ENCODE measurements around the gene SLC13A3.

The SLC13A3 gene

DNA sequence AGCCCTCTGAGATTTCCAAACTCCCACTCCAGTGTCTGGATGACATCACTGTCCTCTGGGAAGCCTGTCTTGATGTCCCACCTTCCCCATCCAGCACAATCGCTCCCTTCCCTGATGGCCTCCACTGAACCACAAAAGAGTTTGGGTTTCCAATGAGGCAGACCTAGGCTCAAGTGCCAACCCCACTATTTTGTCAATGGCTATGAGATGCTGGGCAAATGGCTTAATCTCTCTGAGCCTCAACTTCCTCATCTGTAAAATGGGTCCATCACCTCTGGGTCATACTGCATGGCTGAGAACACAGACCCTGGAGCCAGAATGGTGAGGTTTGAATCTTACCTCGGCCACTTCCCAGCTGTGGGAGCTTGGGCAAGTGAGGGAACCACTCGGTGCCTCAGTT is 11.7 kb downstream of the SLC13A3 start:
- no peak for TF ChIP-seq TCF12 (IDR thresholded peaks at IDR 0.05; ENCODE audit: low read depth)
- no peak for TF ChIP-seq RAD21 (IDR thresholded peaks at IDR 0.05; ENCODE audit: low read depth)
- no peak for TF ChIP-seq EP300 (IDR thresholded peaks at IDR 0.05; ENCODE audit: borderline replicate concordance)
- no peak for TF ChIP-seq CEBPB (IDR thresholded peaks at IDR 0.05)
- TF ChIP-seq YY1 (IDR thresholded peaks at IDR 0.05; ENCODE audit: low read depth): no peak
- TF ChIP-seq ZBTB7A (IDR thresholded peaks at IDR 0.05; ENCODE audit: low read depth): no peak
- no peak for TF ChIP-seq NFIC (IDR thresholded peaks at IDR 0.05)
- no peak for TF ChIP-seq FOXM1 (IDR thresholded peaks at IDR 0.05; ENCODE audit: borderline replicate concordance, low read depth)
- TF ChIP-seq, protein P1, sequence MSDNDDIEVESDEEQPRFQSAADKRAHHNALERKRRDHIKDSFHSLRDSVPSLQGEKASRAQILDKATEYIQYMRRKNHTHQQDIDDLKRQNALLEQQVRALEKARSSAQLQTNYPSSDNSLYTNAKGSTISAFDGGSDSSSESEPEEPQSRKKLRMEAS (IDR thresholded peaks at IDR 0.05): no peak

DNA sequence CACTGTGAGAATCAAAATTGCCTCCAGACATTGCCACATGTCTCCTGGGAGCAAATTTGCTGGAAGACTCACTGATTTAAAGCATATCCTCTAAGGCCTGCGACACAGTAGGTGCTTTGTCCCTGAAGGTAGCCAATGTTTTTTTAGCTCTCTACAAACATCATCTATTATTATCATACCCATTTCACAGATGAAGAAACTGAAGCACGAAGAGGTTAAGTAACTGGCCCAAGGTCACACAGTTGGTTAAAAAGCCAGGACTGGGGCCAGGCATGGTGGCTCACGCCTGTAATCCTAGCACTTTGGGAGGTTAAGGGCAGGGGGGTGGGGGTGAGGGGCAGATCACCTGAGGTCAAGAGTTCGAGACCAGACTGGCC is 12.4 kb downstream of the SLC13A3 start:
- TF ChIP-seq, protein P2, sequence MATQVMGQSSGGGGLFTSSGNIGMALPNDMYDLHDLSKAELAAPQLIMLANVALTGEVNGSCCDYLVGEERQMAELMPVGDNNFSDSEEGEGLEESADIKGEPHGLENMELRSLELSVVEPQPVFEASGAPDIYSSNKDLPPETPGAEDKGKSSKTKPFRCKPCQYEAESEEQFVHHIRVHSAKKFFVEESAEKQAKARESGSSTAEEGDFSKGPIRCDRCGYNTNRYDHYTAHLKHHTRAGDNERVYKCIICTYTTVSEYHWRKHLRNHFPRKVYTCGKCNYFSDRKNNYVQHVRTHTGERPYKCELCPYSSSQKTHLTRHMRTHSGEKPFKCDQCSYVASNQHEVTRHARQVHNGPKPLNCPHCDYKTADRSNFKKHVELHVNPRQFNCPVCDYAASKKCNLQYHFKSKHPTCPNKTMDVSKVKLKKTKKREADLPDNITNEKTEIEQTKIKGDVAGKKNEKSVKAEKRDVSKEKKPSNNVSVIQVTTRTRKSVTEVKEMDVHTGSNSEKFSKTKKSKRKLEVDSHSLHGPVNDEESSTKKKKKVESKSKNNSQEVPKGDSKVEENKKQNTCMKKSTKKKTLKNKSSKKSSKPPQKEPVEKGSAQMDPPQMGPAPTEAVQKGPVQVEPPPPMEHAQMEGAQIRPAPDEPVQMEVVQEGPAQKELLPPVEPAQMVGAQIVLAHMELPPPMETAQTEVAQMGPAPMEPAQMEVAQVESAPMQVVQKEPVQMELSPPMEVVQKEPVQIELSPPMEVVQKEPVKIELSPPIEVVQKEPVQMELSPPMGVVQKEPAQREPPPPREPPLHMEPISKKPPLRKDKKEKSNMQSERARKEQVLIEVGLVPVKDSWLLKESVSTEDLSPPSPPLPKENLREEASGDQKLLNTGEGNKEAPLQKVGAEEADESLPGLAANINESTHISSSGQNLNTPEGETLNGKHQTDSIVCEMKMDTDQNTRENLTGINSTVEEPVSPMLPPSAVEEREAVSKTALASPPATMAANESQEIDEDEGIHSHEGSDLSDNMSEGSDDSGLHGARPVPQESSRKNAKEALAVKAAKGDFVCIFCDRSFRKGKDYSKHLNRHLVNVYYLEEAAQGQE (IDR thresholded peaks at IDR 0.05; ENCODE audit: low read depth): no peak

DNA sequence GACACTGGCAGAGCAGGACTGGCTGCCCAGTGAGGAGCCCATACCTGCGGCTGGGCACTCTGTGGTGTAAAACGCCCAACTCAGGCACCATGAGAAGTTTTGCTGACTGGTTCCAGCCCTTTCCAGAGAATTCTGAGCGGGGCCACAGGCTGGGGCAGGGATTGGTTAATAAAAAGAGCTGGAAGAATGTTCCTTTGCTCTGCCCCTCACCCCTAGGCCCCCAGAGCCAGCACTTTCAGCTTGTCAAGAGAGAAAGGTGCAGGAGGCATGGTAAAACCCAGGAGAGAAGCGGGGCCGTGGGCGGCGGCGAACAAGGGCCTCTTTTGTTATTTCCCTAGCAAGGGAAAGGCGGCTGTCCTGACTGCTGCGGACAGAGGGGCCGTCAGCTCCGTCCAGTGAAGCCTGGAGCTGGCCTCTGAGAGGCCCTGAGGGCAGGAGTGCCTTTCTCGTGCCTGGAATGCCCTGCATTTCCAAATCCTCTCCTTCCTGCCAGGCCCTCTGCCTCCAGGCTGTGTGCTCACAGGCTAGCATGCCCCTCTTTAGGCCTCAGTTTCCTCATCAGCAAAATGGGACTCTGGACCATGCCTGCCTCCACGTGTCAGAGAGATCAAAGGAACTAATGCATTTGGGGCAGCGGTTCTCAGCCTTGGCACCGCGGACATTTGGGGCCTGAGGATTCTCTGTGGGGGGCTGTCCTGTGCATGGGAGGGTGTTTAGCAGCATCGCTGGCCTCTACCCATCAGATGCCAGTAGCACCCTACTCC is 12.9 kb downstream of the SLC13A3 start:
- TF ChIP-seq EP300 (IDR thresholded peaks at IDR 0.05; ENCODE audit: borderline replicate concordance): no peak
- no peak for TF ChIP-seq YY1 (IDR thresholded peaks at IDR 0.05; ENCODE audit: low read depth)
- TF ChIP-seq, protein P2 (IDR thresholded peaks at IDR 0.05; ENCODE audit: low read depth): no peak
- no peak for TF ChIP-seq TCF12 (IDR thresholded peaks at IDR 0.05; ENCODE audit: low read depth)
- TF ChIP-seq EGR1 (IDR thresholded peaks at IDR 0.05): no peak
- no peak for TF ChIP-seq CEBPB (IDR thresholded peaks at IDR 0.05)
- no peak for TF ChIP-seq RAD21 (IDR thresholded peaks at IDR 0.05; ENCODE audit: low read depth)
- TF ChIP-seq, protein P1 (IDR thresholded peaks at IDR 0.05): no peak
- TF ChIP-seq, protein P3, sequence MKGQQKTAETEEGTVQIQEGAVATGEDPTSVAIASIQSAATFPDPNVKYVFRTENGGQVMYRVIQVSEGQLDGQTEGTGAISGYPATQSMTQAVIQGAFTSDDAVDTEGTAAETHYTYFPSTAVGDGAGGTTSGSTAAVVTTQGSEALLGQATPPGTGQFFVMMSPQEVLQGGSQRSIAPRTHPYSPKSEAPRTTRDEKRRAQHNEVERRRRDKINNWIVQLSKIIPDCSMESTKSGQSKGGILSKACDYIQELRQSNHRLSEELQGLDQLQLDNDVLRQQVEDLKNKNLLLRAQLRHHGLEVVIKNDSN (IDR thresholded peaks at IDR 0.05): no peak
- no peak for TF ChIP-seq CREB1 (IDR thresholded peaks at IDR 0.05; ENCODE audit: low read depth)
- TF ChIP-seq NFIC (IDR thresholded peaks at IDR 0.05): no peak
- no peak for TF ChIP-seq FOXM1 (IDR thresholded peaks at IDR 0.05; ENCODE audit: borderline replicate concordance, low read depth)
- TF ChIP-seq TEAD4 (IDR thresholded peaks at IDR 0.05): no peak

DNA sequence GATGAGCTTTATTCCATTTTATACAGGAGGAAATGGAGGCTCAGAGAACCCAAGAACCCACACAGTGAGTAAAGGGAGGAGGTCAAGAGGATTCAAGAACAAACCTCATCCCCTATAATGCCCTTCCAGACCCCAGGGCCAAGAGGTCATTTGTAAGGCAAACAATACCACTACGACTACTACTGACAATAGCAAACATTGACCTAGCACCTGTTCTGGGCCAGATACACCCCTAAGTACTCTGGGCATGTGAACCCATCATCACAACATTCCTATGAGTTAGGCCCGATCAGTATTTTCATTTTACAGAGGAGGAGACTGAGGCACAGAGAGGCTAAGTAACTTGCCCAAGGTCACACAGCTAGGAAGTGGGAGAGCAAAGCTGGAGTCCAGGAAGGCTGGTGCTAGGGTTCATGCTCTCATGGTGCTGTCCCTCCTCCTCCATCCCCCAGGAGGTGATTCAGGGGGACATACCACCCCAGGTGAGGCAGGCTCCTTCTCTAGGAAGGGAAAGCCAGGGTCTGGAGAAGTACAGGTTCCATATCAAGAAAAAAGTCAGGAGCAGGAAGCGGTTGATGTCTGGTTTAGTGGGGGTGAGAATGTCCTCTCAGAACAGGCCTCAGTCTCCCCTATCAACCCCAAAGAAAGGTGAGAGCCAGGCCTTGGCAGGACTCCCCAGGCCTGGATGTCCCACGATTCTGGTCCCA is 13.7 kb downstream of the SLC13A3 start:
- TF ChIP-seq, protein P1 (IDR thresholded peaks at IDR 0.05): no peak
- TF ChIP-seq NFIC (IDR thresholded peaks at IDR 0.05): no peak
- no peak for TF ChIP-seq YY1 (IDR thresholded peaks at IDR 0.05; ENCODE audit: low read depth)
- TF ChIP-seq TAF1 (IDR thresholded peaks at IDR 0.05; ENCODE audit: low read depth): no peak
- TF ChIP-seq EGR1 (IDR thresholded peaks at IDR 0.05): no peak
- TF ChIP-seq CREB1 (IDR thresholded peaks at IDR 0.05; ENCODE audit: low read depth): no peak
- TF ChIP-seq, protein P3 (IDR thresholded peaks at IDR 0.05): no peak

DNA sequence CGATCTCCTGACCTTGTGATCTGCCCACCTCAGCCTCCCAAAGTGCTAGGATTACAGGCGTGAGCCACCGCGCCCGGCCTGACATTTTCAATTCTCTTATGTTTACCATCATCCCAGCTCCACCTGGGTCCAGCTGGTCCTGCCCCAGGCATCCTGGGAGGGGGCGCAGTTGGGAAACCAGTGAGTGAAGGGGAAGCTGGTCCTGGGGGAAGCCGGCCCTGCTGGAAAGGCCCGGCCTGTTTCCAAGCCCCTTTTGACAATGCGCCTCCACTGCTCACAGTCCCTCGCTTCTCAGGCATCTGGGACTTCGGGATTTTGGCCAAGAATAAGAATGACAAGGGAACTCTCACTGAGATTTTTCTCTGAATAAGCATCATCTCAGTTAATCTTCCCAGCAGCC is 14.2 kb downstream of the SLC13A3 start:
- TF ChIP-seq FOXM1 (IDR thresholded peaks at IDR 0.05; ENCODE audit: borderline replicate concordance, low read depth) (no peak), NFIC (IDR thresholded peaks at IDR 0.05) (no peak), CEBPB (IDR thresholded peaks at IDR 0.05) (no peak), TEAD4 (IDR thresholded peaks at IDR 0.05) (no peak), YY1 (IDR thresholded peaks at IDR 0.05; ENCODE audit: low read depth) (no peak), TCF12 (IDR thresholded peaks at IDR 0.05; ENCODE audit: low read depth) (no peak), RAD21 (IDR thresholded peaks at IDR 0.05; ENCODE audit: low read depth) (no peak), CREB1 (IDR thresholded peaks at IDR 0.05; ENCODE audit: low read depth) (no peak), EP300 (IDR thresholded peaks at IDR 0.05; ENCODE audit: borderline replicate concordance) (no peak), ZBTB7A (IDR thresholded peaks at IDR 0.05; ENCODE audit: low read depth) (no peak), EGR1 (IDR thresholded peaks at IDR 0.05) (no peak), TAF1 (IDR thresholded peaks at IDR 0.05; ENCODE audit: low read depth) (no peak)
- TF ChIP-seq, protein P3 (IDR thresholded peaks at IDR 0.05): no peak
- TF ChIP-seq, protein P2 (IDR thresholded peaks at IDR 0.05; ENCODE audit: low read depth): no peak
- TF ChIP-seq, protein P1 (IDR thresholded peaks at IDR 0.05): no peak

Measured in Ishikawa (cell line).